AG09309 (cell line): ENCODE results near the gene PBLD.
"Not testable (repeated sequence)": the region's sequence is repeated elsewhere in the genome, so short reads cannot be mapped to it uniquely, and the experiment has no call there.

Source experiments
- DNase-seq: peaks from one replicate; pipeline ENCODE4 v3.0.0-alpha.2; 2010; ENCODE audit warnings: low read depth
- H3K4me3 ChIP-seq: 2 replicates; pipeline ENCODE4 v1.5.1; 2011; ENCODE audit warnings: mild to moderate bottlenecking, low read depth, low read length, moderate library complexity; ENCODE audit not compliant: control insufficient read depth
- CTCF ChIP-seq: IDR thresholded peaks from 2 replicates; pipeline ENCODE4 v1.5.1; 2011; ENCODE audit warnings: mild to moderate bottlenecking, low read depth, low read length, inconsistent platforms; ENCODE audit not compliant: insufficient read depth, control insufficient read depth; ENCODE audit errors: missing control alignments

Gene PBLD

GRCh38 chr10:68249297-68249696, 83.4 kb downstream of the PBLD start:
- DNase-seq: no peak
- no peak overlapping the region for H3K4me3 ChIP-seq
- no peak for TF ChIP-seq CTCF

GRCh38 chr10:68247931-68248330, 84.8 kb downstream of the PBLD start:
- H3K4me3 ChIP-seq: no peak overlapping the region
- TF ChIP-seq CTCF: no peak
- DNase-seq: no peak

- not testable (repeated sequence) for DNase-seq, H3K4me3 ChIP-seq
Measured at GRCh38 chr10:68246397-68246796, 86.3 kb downstream of the PBLD start.

GRCh38 chr10:68242051-68242450, 90.7 kb downstream of the PBLD start:
- no peak for TF ChIP-seq CTCF
- no peak for DNase-seq
- no peak overlapping the region for H3K4me3 ChIP-seq

- DNase-seq: no peak
- no peak overlapping the region for H3K4me3 ChIP-seq
- no peak for TF ChIP-seq CTCF
Measured at GRCh38 chr10:68239596-68240150, 93.1 kb downstream of the PBLD start.

- H3K4me3 ChIP-seq: no peak overlapping the region
- DNase-seq: no peak
- TF ChIP-seq CTCF: no peak
Measured at GRCh38 chr10:68239069-68239468, 93.7 kb downstream of the PBLD start.

GRCh38 chr10:68238371-68238770, 94.4 kb downstream of the PBLD start:
- H3K4me3 ChIP-seq: no peak overlapping the region
- no peak for TF ChIP-seq CTCF
- DNase-seq: no peak
